H1 (cell line): ENCODE results near the gene MTARC2. TPM values are rescaled to one million over a fixed set of nuclear protein-coding genes. Genes with fewer than 3 reads are reported as not detected.

ENCODE experiments used
- CTCF ChIA-PET: fragments of 300-600 bp; sonication (Branson Sonifier 250); formaldehyde crosslinking; loops from one replicate; lab custom pipeline; 2021; ENCODE audit not compliant: partially characterized antibody; lab: Charles Lee
- POLR2A ChIA-PET: fragments of 300-600 bp; sonication (Branson Sonifier 250); formaldehyde crosslinking; loops from one replicate; lab custom pipeline; 2021; ENCODE audit warnings: inconsistent platforms; ENCODE audit not compliant: partially characterized antibody; lab: Charles Lee
- DNase-seq, 2 experiments: peaks; one replicate each; pipeline versions ENCODE4 v3.0.0 to v3.0.0-alpha.2; 2010 to 2022; ENCODE audit warnings: low spot score in 2 of 2, low read depth in 1 of 2, mixed read lengths in 1 of 2
- FAIRE-seq: peaks from 2 replicates; lab custom pipeline; 2011; peaks lifted over from hg19 to GRCh38; lab: Jason Lieb, UNC
- H2AFZ ChIP-seq: 2 replicates; pipeline ENCODE4 v1.8.1; 2012; ENCODE audit warnings: low read length, inconsistent platforms
- H2AK5ac ChIP-seq: 2 replicates; pipeline ENCODE4 v1.6.1; 2013; ENCODE audit warnings: low read depth, low read length
- H2BK120ac ChIP-seq: replicated peaks from 2 replicates; pipeline ENCODE3; 2013; ENCODE audit warnings: low read depth, low read length, inconsistent platforms
- H2BK12ac ChIP-seq: 2 replicates; pipeline ENCODE4 v1.6.1; 2013; ENCODE audit warnings: low read depth, low read length
- H2BK15ac ChIP-seq: 2 replicates; pipeline ENCODE4 v1.6.1; 2013; ENCODE audit warnings: low read length
- H2BK20ac ChIP-seq: 2 replicates; pipeline ENCODE4 v1.6.1; 2013; ENCODE audit warnings: low read length
- H2BK5ac ChIP-seq: 2 replicates; pipeline ENCODE4 v1.6.1; 2013; ENCODE audit warnings: low read depth, low read length
- H3K14ac ChIP-seq: 2 replicates; pipeline ENCODE4 v1.6.1; 2013; ENCODE audit warnings: inconsistent platforms; ENCODE audit not compliant: insufficient read length
- H3K18ac ChIP-seq: 2 replicates; pipeline ENCODE4 v1.6.1; 2013; ENCODE audit warnings: low read length; ENCODE audit errors: extremely low read depth
- H3K23ac ChIP-seq: 2 replicates; pipeline ENCODE4 v1.6.1; 2013; ENCODE audit warnings: inconsistent platforms; ENCODE audit not compliant: insufficient read length
- H3K23me2 ChIP-seq: 2 replicates; pipeline ENCODE4 v1.6.1; 2013; ENCODE audit warnings: low read depth, low read length
- H3K27ac ChIP-seq: 2 replicates; pipeline ENCODE4 v1.6.1; 2011; ENCODE audit warnings: low read depth, low read length, inconsistent platforms
- H3K27me3 ChIP-seq, 4 experiments: replicated peaks in 1 of 4; 1 replicate in 1 of 4; 2 replicates in 3 of 4; pipeline versions ENCODE4 v1.6.1 to v1.8.1; 2011 to 2013; ENCODE audit warnings: low read length in 3 of 4, mild to moderate bottlenecking in 3 of 4, inconsistent platforms in 2 of 4, mixed read lengths in 2 of 4, moderate library complexity in 1 of 4; ENCODE audit not compliant: control insufficient read depth in 3 of 4, insufficient read depth in 3 of 4; ENCODE audit errors: extremely low read depth in 1 of 4
- H3K36me3 ChIP-seq, 4 experiments: 2 replicates each; pipeline versions ENCODE4 v1.6.1 to v1.8.1; 2011 to 2013; ENCODE audit warnings: mild to moderate bottlenecking in 4 of 4, low read length in 3 of 4, moderate library complexity in 2 of 4, control low read depth in 1 of 4, inconsistent platforms in 1 of 4; ENCODE audit not compliant: insufficient read depth in 4 of 4, control insufficient read depth in 2 of 4
- H3K4ac ChIP-seq: replicated peaks from 2 replicates; pipeline ENCODE3; 2013; ENCODE audit warnings: low read length, low read depth, mixed read lengths, inconsistent platforms; ENCODE audit not compliant: insufficient read length
- H3K4me1 ChIP-seq, 4 experiments: replicated peaks in 1 of 4; 1 replicate in 1 of 4; 2 replicates in 3 of 4; pipeline versions ENCODE4 v1.6.1 to v1.8.1; 2011 to 2013; ENCODE audit warnings: low read length in 3 of 4, inconsistent platforms in 2 of 4, mixed read lengths in 1 of 4; ENCODE audit not compliant: insufficient read depth in 4 of 4, control insufficient read depth in 3 of 4
- H3K4me2 ChIP-seq, 2 experiments: 2 replicates each; pipeline versions ENCODE4 v1.6.1 to v1.8.1; 2011 to 2013; ENCODE audit warnings: low read depth in 2 of 2, low read length in 2 of 2, control low read depth in 1 of 2, inconsistent platforms in 1 of 2, mild to moderate bottlenecking in 1 of 2; ENCODE audit not compliant: insufficient read depth in 1 of 2
- H3K4me3 ChIP-seq, 4 experiments: fragments of 200-600, 300-600 bp in 1 of 4; sonication (generic), shearing (Covaris generic), sonication (Bioruptor Twin) in 1 of 4; 2 replicates each; pipeline versions ENCODE4 v1.5.1 to v1.8.1; 2011 to 2016; ENCODE audit warnings: low read length in 4 of 4, low read depth in 3 of 4, control low read depth in 2 of 4, inconsistent platforms in 2 of 4, mild to moderate bottlenecking in 2 of 4, mixed read lengths in 1 of 4, moderate library complexity in 1 of 4; ENCODE audit not compliant: insufficient read depth in 2 of 4; ENCODE audit errors: extremely low read depth in 1 of 4
- H3K56ac ChIP-seq: replicated peaks from 2 replicates; pipeline ENCODE3; 2013; ENCODE audit warnings: low read depth, mild to moderate bottlenecking, mixed read lengths, low read length, inconsistent platforms; ENCODE audit not compliant: insufficient read length
- H3K79me1 ChIP-seq: 2 replicates; pipeline ENCODE4 v1.6.1; 2013; ENCODE audit warnings: low read depth, low read length, control low read depth
- H3K79me2 ChIP-seq, 2 experiments: 2 replicates each; pipeline versions ENCODE4 v1.6.1 to v1.8.1; 2012 to 2013; ENCODE audit warnings: low read length in 2 of 2, mild to moderate bottlenecking in 2 of 2, inconsistent platforms in 1 of 2; ENCODE audit not compliant: insufficient read depth in 2 of 2, control insufficient read depth in 1 of 2
- H3K9ac ChIP-seq, 4 experiments: replicated peaks in 1 of 4; 1 replicate in 1 of 4; 2 replicates in 3 of 4; pipeline versions ENCODE4 v1.6.1 to v1.8.1; 2011 to 2013; ENCODE audit warnings: low read depth in 3 of 4, low read length in 3 of 4, control low read depth in 2 of 4, mild to moderate bottlenecking in 2 of 4, moderate library complexity in 2 of 4, inconsistent platforms in 1 of 4; ENCODE audit errors: extremely low read depth in 1 of 4
- H3K9me3 ChIP-seq, 2 experiments: 2 replicates each; pipeline versions ENCODE4 v1.6.1 to v1.8.1; 2012 to 2013; ENCODE audit warnings: mild to moderate bottlenecking in 2 of 2, moderate library complexity in 2 of 2, control low read depth in 1 of 2, inconsistent platforms in 1 of 2, low read depth in 1 of 2, low read length in 1 of 2, mixed read lengths in 1 of 2; ENCODE audit not compliant: insufficient read depth in 2 of 2
- H4K20me1 ChIP-seq, 2 experiments: replicated peaks in 1 of 2; 2 replicates each; pipeline versions ENCODE3 to v1.8.1; 2011 to 2013; ENCODE audit warnings: inconsistent platforms in 2 of 2, low read length in 2 of 2, mild to moderate bottlenecking in 1 of 2; ENCODE audit not compliant: insufficient read depth in 2 of 2, control insufficient read depth in 1 of 2
- H4K5ac ChIP-seq: 2 replicates; pipeline ENCODE4 v1.6.1; 2013; ENCODE audit warnings: low read length, low read depth, mixed read lengths, inconsistent platforms; ENCODE audit not compliant: insufficient read length
- H4K8ac ChIP-seq: 2 replicates; pipeline ENCODE4 v1.8.0; 2013; ENCODE audit warnings: mild to moderate bottlenecking, moderate library complexity, low read length, inconsistent platforms; ENCODE audit not compliant: insufficient read depth; ENCODE audit errors: extremely low read depth
- H4K91ac ChIP-seq: replicated peaks from 2 replicates; pipeline ENCODE3; 2013; ENCODE audit warnings: low read length, mixed read lengths, inconsistent platforms; ENCODE audit not compliant: insufficient read length
- EP300 ChIP-seq, 2 experiments: IDR thresholded peaks; 1 replicate in 1 of 2; 2 replicates in 1 of 2; pipeline ENCODE4 v1.6.1; 2011 to 2012; ENCODE audit warnings: low read depth in 2 of 2, low read length in 2 of 2, mild to moderate bottlenecking in 2 of 2, borderline replicate concordance in 1 of 2, inconsistent platforms in 1 of 2, moderate library complexity in 1 of 2
- JUN ChIP-seq: IDR thresholded peaks from 2 replicates; pipeline ENCODE4 v1.6.1; 2011; ENCODE audit warnings: low read depth, mild to moderate bottlenecking, improper control_type of control experiment, low read length
- RNF2 ChIP-seq: fragments of 200-900, 300-1000 bp; sonication (generic); IDR thresholded peaks from 2 replicates; pipeline ENCODE4 v1.7.1; 2016; ENCODE audit warnings: borderline replicate concordance, low read depth, mild to moderate bottlenecking, antibody characterized with exemption, low read length; ENCODE audit not compliant: poor library complexity, severe bottlenecking; ENCODE audit errors: missing control alignments
- SP1 ChIP-seq: IDR thresholded peaks from 2 replicates; pipeline ENCODE4 v1.6.1; 2011; ENCODE audit warnings: low read depth, low read length
- TEAD4 ChIP-seq: IDR thresholded peaks from 2 replicates; pipeline ENCODE4 v1.6.1; 2012; ENCODE audit warnings: low read depth, low read length, inconsistent platforms, mixed read lengths
- WGBS, 2 experiments: shearing (Covaris generic) in 1 of 2; methylation state at CpG; one replicate each; pipeline versions ENCODE4 v1.1.6 to v1.1.7; 2013 to 2015; ENCODE audit warnings: low lambda C conversion rate in 2 of 2, mixed read lengths in 2 of 2, inconsistent platforms in 1 of 2, low coverage in 1 of 2, missing lambda C conversion rate in 1 of 2; ENCODE audit not compliant: insufficient replicate concordance in 2 of 2, insufficient coverage in 1 of 2, insufficient read length in 1 of 2; ENCODE audit errors: extremely low coverage in 1 of 2, missing lambda C conversion rate in 1 of 2; 5-methylcytosine and 5-hydroxymethylcytosine counted together
- polyA plus RNA-seq, 7 experiments: library from polyadenylated mRNA; depleted of rRNA in 3 of 7; stranded (reverse) in 5 of 7; unstranded in 2 of 7; fragments of >200 nt in 5 of 7; fragments of 200-250 nt in 2 of 7; gene quantifications; 1 replicate in 5 of 7; 2 replicates in 1 of 7; 4 replicates in 1 of 7; pipeline versions ENCODE4 v1.2.1 to v1.2.3, GENCODE V29; 2011 to 2013; ENCODE audit warnings: missing spikeins in 2 of 7, mixed read lengths in 2 of 7
- total RNA-seq: library from RNA; stranded (reverse); fragmentation: NEBNext Ultra II Directional; extraction: Animal tissue kit (Norgen Biotek cat#: 25700); gene quantifications from 2 replicates; pipeline ENCODE4 v1.2.1, GENCODE V29; 2021

MTARC2 gene
- total and polyA plus RNA-seq, 2 of the 8 experiments (the other 6 are each of a cell fraction or from before 2014, with no cell fraction given), result 7.2 to 7.9 TPM

DNA sequence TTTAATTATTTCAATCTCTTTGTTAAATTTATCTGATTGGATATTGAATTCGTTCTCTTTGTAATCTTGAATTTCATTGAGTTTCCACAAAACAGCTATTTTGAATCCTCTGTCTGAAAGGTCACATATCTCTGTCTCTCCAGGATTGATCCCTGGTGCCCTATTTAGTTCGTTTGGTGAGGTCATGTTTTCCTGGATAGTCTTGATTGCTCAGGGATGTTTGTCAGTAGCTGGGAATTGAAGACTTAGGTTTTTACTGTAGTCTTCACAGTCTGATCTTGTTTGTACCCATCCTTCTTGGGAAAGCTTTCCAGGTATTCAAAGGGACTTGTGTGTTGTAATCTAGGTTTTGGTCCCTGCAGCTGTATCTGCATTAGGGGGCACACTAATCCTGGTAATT lies 6.8 kb upstream of the MTARC2 start:
- H3K9me3 ChIP-seq, result no peaks in the 10 kb centered on the region
- no peak overlapping the region for H3K56ac ChIP-seq
- H3K79me2 ChIP-seq, result no peaks in the 10 kb centered on the region
- no peak for FAIRE-seq
- no peak overlapping the region for H3K9ac ChIP-seq
- WGBS, 2 experiments, result 76% methylated on average over 2 of the region's 2 CpGs; no CpG with 5 or more reads in 1 of the 2 experiments
- H3K18ac ChIP-seq, result no peak overlapping the region
- H2AK5ac ChIP-seq, result no peak overlapping the region
- H4K8ac ChIP-seq, result no peak overlapping the region
- H4K20me1 ChIP-seq, result no peaks in the 10 kb centered on the region
- H3K27ac ChIP-seq, result no peak overlapping the region
- H4K5ac ChIP-seq, result no peak overlapping the region
- H3K79me1 ChIP-seq, result no peaks in the 10 kb centered on the region
- no peak overlapping the region for H3K4ac ChIP-seq
- no peak overlapping the region for H2BK12ac ChIP-seq
- no peak overlapping the region for H3K4me3 ChIP-seq
- H3K4me2 ChIP-seq, result no peak overlapping the region
- H2BK15ac ChIP-seq, result no peak overlapping the region
- no peaks in the 10 kb centered on the region for H3K36me3 ChIP-seq
- no peak overlapping the region for H2BK20ac ChIP-seq
- H2BK120ac ChIP-seq, result no peak overlapping the region
- no peaks in the 10 kb centered on the region; the same call in 1 of the 2 replicates for H3K23me2 ChIP-seq
- POLR2A ChIA-PET, result interaction anchor here (1.1 to 1.3 kb wide), 2 partner anchors 8 to 31 kb away, joined by 3 to 4 read pairs; no protein-coding TSS in a partner anchor
- H2BK5ac ChIP-seq, result no peak overlapping the region
- H3K23ac ChIP-seq, result no peak overlapping the region
- H3K27me3 ChIP-seq, result peaks cover 0 to 10% (median 1%) of the 10 kb centered on the region in 4 experiments; a peak in 5 of 7 replicates
- H2AFZ ChIP-seq, result no peak overlapping the region
- no peak for DNase-seq
- CTCF ChIA-PET, result interaction anchor here (1.2 to 2.5 kb wide), 5 partner anchors 8 to 62 kb away, joined by 3 to 9 read pairs (median 7); no protein-coding TSS in a partner anchor
- H3K14ac ChIP-seq, result no peak overlapping the region
- no peak overlapping the region for H4K91ac ChIP-seq
- no peaks in the 10 kb centered on the region for H3K4me1 ChIP-seq
- TF ChIP-seq TEAD4 (no peak), EP300 (IDR thresholded peaks at IDR 0.05; ENCODE audit: borderline replicate concordance in 1 of 2, low read depth in 2 of 2, low read length in 2 of 2) (no peak), SP1 (no peak), JUN (no peak), RNF2 (no peak)
